ENCODE data around the gene TREML2. TPM values are rescaled to one million over a fixed set of nuclear protein-coding genes. Genes with fewer than 3 reads are reported as not detected.
"Not testable (repeated sequence)": the region's sequence is repeated elsewhere in the genome, so short reads cannot be mapped to it uniquely, and the experiment has no call there.

TREML2 gene
- total and polyA plus RNA-seq, 2 of the 13 experiments (the other 11 are each of a cell fraction or from before 2014, with no cell fraction given): not detected

DNA sequence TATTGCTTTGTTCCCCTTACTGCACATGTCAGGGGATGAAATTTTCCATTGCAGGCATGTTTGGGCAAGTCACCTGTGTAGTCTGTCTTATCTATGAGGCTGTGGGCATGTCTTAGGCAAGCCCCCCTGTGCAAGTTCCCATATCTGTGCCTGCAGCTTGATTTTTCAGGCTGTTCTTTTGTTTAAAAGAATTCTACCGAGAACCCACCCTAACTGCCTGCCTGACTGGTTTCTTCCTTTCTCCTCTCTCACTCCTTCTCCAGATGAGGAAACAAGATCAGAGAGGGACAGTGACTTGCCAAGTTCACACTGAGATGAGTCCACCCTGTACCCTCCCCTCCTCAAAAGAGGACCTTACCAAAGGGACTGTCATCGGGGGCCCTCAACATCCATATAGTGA, 11.0 kb downstream of the TREML2 start:
- 88% methylated on average over 2 of the region's 2 CpGs for WGBS (ENCODE audit: low lambda C conversion rate)
- no peak overlapping the region for H3K9ac ChIP-seq (ENCODE audit: insufficient read depth, low read depth, low read length)
- H3K4me3 ChIP-seq (replicated peaks in 1 of 3; ENCODE audit: insufficient read depth in 1 of 3, low read depth in 2 of 3, low read length in 3 of 3): no peak overlapping the region
- H3K9me3 ChIP-seq (ENCODE audit: low read length): peaks cover 17% of the 10 kb centered on the region
- in situ Hi-C loops (cut with HindIII; ENCODE audit: extremely low pct_ligation_motif_present, low pct_unique_long_range_greater_than_20kb): no loop called here
- POLR2A ChIA-PET: no interaction called here
- CTCF ChIA-PET (ENCODE audit: low intra/inter-chr PET ratio, low total read pairs): no interaction called here
- H4K20me1 ChIP-seq (ENCODE audit: insufficient read depth, low read length): no peaks in the 10 kb centered on the region
- no peak overlapping the region for H3K27ac ChIP-seq (ENCODE audit: extremely low read length, insufficient read depth, low read length)
- no peak overlapping the region for H2AFZ ChIP-seq (ENCODE audit: low read length)
- no peaks in the 10 kb centered on the region for H3K79me2 ChIP-seq (ENCODE audit: insufficient read depth, low read length)
- intact Hi-C loops (cut with micrococcal nuclease; ENCODE audit: unreplicated experiment): no loop called here
- FAIRE-seq (no peak), ATAC-seq (no peak), DNase-seq (ENCODE audit: low spot score) (no peak)
- TF ChIP-seq ZNF780A (CRISPR knock-in tag; IDR thresholded peaks at IDR 0.05) (peak; percentile 93), NFYC (CRISPR knock-in tag; IDR thresholded peaks at IDR 0.05) (no peak), YEATS2 (CRISPR knock-in tag; IDR thresholded peaks at IDR 0.05; ENCODE audit: borderline replicate concordance) (no peak), ZC3H4 (CRISPR knock-in tag; IDR thresholded peaks at IDR 0.05; ENCODE audit: borderline replicate concordance) (no peak), YY1 (IDR thresholded peaks at IDR 0.05; ENCODE audit: insufficient read depth, insufficient replicate concordance, low read depth, low read length) (no peak), ZFP36 (IDR thresholded peaks at IDR 0.05; ENCODE audit: borderline replicate concordance, low read depth, low read length, partially characterized antibody) (peak; percentile 68), NFATC3 (CRISPR knock-in tag; IDR thresholded peaks at IDR 0.05) (no peak)
- no peak overlapping the region for H3K4me2 ChIP-seq (ENCODE audit: low read depth, low read length)
- BruUV-seq (replicated peaks): no TSS peak
- no peaks in the 10 kb centered on the region for H3K36me3 ChIP-seq (replicated peaks in 1 of 2; ENCODE audit: control insufficient read depth in 1 of 2, insufficient read depth in 2 of 2, low read length in 2 of 2)
- H3K4me1 ChIP-seq (ENCODE audit: insufficient read depth, low read length): no peaks in the 10 kb centered on the region
- H3K27me3 ChIP-seq (ENCODE audit: control insufficient read depth in 1 of 2, insufficient read depth in 2 of 2, low read length in 2 of 2): peaks cover 5 to 32% of the 10 kb centered on the region in 2 experiments

DNA sequence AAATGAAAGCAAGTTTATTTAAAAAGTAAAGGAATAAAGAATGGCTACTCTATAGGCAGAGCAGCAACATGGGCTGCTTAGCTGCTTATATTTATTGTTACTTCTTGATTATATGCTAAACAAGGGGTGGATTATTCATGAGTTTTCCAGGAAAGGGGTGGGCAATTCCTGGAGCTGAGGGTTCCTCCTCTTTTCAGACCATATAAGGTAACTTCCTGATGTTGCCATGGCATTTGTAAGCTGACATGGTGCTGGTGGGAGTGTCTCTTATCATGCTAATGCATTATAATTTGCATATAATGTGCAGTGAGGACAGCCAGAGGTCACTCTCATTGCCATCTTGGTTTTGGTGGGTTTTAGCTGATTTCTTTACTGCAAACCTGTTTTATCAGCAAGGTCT, 11.9 kb downstream of the TREML2 start:
- in situ Hi-C loops (cut with HindIII; ENCODE audit: extremely low pct_ligation_motif_present, low pct_unique_long_range_greater_than_20kb); BruUV-seq (replicated peaks); CTCF ChIA-PET (ENCODE audit: low intra/inter-chr PET ratio, low total read pairs): not testable (repeated sequence)

More for the DNA sequence above, 11.9 kb downstream of the TREML2 start:
- FAIRE-seq; H3K79me2 ChIP-seq (ENCODE audit: insufficient read depth, low read length); H3K27ac ChIP-seq (ENCODE audit: extremely low read length, insufficient read depth, low read length); H3K9ac ChIP-seq (ENCODE audit: insufficient read depth, low read depth, low read length); H3K4me1 ChIP-seq (ENCODE audit: insufficient read depth, low read length); intact Hi-C loops (cut with micrococcal nuclease; ENCODE audit: unreplicated experiment); DNase-seq (ENCODE audit: low spot score); H3K4me3 ChIP-seq (replicated peaks in 1 of 3; ENCODE audit: insufficient read depth in 1 of 3, low read depth in 2 of 3, low read length in 3 of 3); H4K20me1 ChIP-seq (ENCODE audit: insufficient read depth, low read length); H3K36me3 ChIP-seq (replicated peaks in 1 of 2; ENCODE audit: control insufficient read depth in 1 of 2, insufficient read depth in 2 of 2, low read length in 2 of 2); ATAC-seq; POLR2A ChIA-PET; H2AFZ ChIP-seq (ENCODE audit: low read length); H3K4me2 ChIP-seq (ENCODE audit: low read depth, low read length): not testable (repeated sequence)
- H3K9me3 ChIP-seq (ENCODE audit: low read length): peaks cover 17% of the 10 kb centered on the region
- H3K27me3 ChIP-seq (ENCODE audit: control insufficient read depth in 1 of 2, insufficient read depth in 2 of 2, low read length in 2 of 2): peaks cover 8 to 36% of the 10 kb centered on the region in 2 experiments
